Choroid plexus epithelial cell (primary cell): Measurements from ENCODE around the gene TBRG4.

ENCODE experiments used
- DNase-seq: peaks from one replicate; pipeline ENCODE4 v3.0.0-alpha.2; 2010; ENCODE audit warnings: low read depth
- H3K4me3 ChIP-seq: 2 replicates; pipeline ENCODE4 v1.5.1; 2011; ENCODE audit warnings: low read depth, mild to moderate bottlenecking, control low read depth, low read length, moderate library complexity
- CTCF ChIP-seq: conservative IDR thresholded peaks from 2 replicates; pipeline ENCODE4 v1.5.1; 2011; ENCODE audit warnings: low read depth, mild to moderate bottlenecking, control low read depth, inconsistent platforms, low read length, moderate library complexity

Gene TBRG4

GRCh38 chr7:45145881-45146280 lies 34.4 kb upstream of the TBRG4 start:
- no peak overlapping the region for H3K4me3 ChIP-seq
- TF ChIP-seq CTCF, result no peak
- no peak for DNase-seq

- peak; percentile 20 for DNase-seq
- no peak for TF ChIP-seq CTCF
- H3K4me3 ChIP-seq, result no peak overlapping the region
Observed at GRCh38 chr7:45143616-45144015, 32.1 kb upstream of the TBRG4 start.

- H3K4me3 ChIP-seq, result no peak overlapping the region
- no peak for TF ChIP-seq CTCF
- no peak for DNase-seq
Observed at GRCh38 chr7:45140827-45141226, 29.3 kb upstream of the TBRG4 start.

DNA sequence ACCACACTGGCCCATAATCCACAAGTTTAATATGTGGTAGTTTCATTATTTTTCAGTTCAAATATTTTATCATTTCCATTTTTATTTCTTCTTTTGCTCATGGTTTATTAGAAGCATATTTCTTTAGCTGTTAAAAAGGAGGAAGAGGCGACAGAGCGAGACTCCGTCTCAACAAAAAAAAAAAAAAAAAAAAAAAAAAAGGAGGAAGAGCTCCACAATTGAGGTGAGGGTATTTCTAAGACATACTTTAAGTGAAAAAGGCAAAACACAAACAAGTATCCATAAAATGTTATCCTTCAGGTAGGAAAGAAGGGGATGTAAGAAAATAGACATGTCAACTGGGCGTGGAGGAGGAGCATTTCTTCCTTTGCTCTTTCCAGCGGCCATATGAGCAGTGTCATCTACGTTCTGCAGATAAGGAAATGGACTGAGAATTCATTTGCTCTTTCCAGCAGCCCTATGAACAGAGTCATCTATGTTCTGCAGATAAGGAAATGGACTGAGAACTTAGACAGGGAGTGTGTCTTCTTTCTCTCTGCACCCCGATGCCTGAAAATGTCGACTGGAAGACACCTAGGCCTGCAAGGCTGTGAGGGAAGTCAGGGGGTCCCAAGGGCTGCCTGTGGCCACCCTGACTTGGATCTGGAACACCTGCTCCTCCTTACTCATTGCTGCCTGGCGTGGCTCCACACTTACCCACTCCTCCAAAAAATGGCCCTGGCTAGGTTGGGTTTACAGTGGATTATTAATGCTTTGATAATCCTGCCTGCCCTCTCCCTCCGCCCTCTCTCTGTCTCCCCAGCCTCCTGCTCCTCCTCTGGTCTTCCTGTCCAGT lies 27.2 kb upstream of the TBRG4 start:
- no peak for DNase-seq
- no peak overlapping the region for H3K4me3 ChIP-seq
- no peak for TF ChIP-seq CTCF

GRCh38 chr7:45136106-45137060 lies 24.9 kb upstream of the TBRG4 start:
- peak; percentile 87 for TF ChIP-seq CTCF
- no peak overlapping the region for H3K4me3 ChIP-seq
- peak; percentile 87 for DNase-seq

- no peak for TF ChIP-seq CTCF
- H3K4me3 ChIP-seq, result no peak overlapping the region
- no peak for DNase-seq
Observed at GRCh38 chr7:45133877-45134276, 22.4 kb upstream of the TBRG4 start.
